C4-2B (cell line): ENCODE data around the gene MBNL3.

Source experiments
- ZFX ChIP-seq: fragments of 450-650 bp; IDR thresholded peaks from 2 replicates; pipeline ENCODE4 v1.6.1; 2017
- TF ChIP-seq, protein P1 (sequence below): fragments of 450-650 bp; conservative IDR thresholded peaks from 2 replicates; pipeline ENCODE4 v1.5.1; 2017; ENCODE audit warnings: mild to moderate bottlenecking

DNA sequence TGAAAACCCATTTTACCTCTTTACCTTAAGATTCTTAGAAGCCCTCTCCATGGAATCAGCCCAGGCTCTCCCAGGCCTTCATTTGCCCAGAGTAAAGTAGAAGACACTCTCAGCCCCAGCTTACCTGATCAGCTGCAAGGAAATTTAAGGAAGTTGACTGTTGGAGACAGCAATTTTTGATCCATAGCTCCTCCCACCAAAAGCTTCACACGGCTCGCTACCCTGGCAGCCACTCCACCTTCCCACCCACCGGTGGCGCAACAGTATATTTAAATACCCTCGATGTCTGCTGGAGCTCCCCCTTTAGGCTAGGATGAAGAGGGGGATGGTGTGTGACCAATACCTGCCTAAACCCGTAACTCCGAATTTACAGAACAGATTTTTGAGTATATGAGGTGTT is 75.4 kb downstream of the MBNL3 start:
- TF ChIP-seq, protein P1, sequence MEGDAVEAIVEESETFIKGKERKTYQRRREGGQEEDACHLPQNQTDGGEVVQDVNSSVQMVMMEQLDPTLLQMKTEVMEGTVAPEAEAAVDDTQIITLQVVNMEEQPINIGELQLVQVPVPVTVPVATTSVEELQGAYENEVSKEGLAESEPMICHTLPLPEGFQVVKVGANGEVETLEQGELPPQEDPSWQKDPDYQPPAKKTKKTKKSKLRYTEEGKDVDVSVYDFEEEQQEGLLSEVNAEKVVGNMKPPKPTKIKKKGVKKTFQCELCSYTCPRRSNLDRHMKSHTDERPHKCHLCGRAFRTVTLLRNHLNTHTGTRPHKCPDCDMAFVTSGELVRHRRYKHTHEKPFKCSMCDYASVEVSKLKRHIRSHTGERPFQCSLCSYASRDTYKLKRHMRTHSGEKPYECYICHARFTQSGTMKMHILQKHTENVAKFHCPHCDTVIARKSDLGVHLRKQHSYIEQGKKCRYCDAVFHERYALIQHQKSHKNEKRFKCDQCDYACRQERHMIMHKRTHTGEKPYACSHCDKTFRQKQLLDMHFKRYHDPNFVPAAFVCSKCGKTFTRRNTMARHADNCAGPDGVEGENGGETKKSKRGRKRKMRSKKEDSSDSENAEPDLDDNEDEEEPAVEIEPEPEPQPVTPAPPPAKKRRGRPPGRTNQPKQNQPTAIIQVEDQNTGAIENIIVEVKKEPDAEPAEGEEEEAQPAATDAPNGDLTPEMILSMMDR = no peak
- no peak for TF ChIP-seq ZFX
